Measurements from ENCODE around the gene TRIAP1.

GRCh38 chr12:120465756-120466155, 19.6 kb upstream of the TRIAP1 start:
- no peak for TF ChIP-seq CTCF (IDR thresholded peaks at IDR 0.05; ENCODE audit: low read depth, low read length)
- no peak for TF ChIP-seq POLR2A (IDR thresholded peaks at IDR 0.05; ENCODE audit: extremely low read depth, insufficient read length)

All from NB4 (cell line).